HG03571 (cell line): ENCODE measurements around the gene PAQR3.

Experiments
- ATAC-seq: cut with Tn5 transposase; IDR thresholded peaks from one replicate; pipeline ENCODE4 v1.9.1; 2021; ENCODE audit not compliant: unreplicated experiment

The PAQR3 gene

DNA sequence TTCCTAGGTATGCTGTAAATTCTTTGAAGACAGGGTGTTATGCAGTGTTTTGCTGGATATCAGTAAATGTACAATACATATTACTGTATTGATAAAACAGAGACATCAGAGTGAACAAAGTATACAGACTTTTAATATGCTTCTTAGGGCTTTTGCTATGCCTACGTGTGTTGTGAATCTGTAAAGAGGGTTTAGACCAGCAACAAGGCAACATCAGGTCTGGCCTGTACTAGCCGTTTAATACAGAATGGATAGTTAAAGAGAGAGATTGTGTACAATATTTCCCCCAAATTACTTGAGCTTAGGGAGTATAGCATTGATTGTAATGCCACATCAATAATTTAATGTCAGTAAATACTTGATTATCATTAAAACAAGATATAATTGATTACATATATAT, 75.2 kb downstream of the PAQR3 start:
- ATAC-seq: no peak

DNA sequence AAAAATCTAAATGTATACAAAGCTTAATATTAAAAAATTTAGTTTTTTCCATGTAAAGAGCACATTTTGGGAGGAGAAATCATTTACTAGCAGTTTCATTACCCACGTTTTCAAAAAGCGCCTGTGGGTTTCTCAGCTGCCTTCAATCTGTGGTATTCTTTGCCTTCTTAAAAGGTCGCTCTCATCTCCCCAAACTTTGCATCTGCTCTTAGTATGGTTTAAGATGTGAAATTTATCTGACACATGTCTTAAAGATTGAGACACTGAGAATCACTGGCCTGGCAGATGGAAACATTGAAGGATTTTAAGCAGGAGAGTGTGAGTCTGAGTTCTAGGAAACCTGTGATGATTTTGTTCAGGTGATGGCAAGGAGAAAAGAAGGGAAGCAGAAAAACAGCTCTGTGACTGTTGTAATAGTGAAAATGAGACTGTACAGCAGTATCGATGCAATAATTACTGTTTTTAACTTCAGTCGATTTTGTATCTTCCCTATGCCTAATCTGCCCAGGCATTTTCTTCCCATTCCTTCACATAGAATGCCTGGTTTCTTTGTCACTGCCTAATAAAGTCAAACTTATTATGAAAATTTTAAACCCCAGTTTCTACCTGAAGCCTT, 75.9 kb downstream of the PAQR3 start:
- peak; percentile 65 for ATAC-seq

DNA sequence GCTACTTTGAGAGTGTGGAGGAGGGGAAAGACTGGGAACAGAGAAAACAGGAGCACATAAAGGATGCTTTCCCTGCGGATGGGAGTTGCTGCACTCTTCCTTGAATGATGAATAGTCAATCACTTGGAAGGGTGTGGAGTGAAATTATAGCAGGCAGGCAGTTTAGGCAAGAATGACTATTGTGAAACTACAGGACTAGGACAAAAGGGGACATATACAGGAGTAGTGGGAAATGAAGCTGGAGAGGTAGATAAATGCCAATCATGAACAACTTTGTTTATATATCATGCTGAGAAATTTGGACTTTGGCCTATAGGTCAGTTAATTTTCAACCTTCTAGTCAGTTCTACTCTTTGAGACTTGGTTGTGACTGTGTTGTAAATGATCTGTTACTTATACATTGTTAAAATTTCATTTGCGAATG, 76.9 kb downstream of the PAQR3 start:
- no peak for ATAC-seq
